WTC11 (cell line): ENCODE data around the gene SGTA. TPM values are rescaled to one million over a fixed set of nuclear protein-coding genes. Genes with fewer than 3 reads are reported as not detected.

Experiments
- ATAC-seq: fragments of 200-7000 bp; cut with Tn5 transposase; 2 replicates; pipeline ENCODE4 v1.10.0; 2021; ENCODE audit warnings: mild to moderate bottlenecking, moderate library complexity
- CTCF ChIA-PET: fragments of 300-600 bp; sonication (Branson Sonifier 250); formaldehyde crosslinking; loops from one replicate; lab custom pipeline; 2021; ENCODE audit warnings: antibody characterized with exemption; lab: Charles Lee
- POLR2A ChIA-PET: fragments of 350-600 bp; sonication (Branson Sonifier 250); formaldehyde crosslinking; loops from one replicate; lab custom pipeline; 2021; ENCODE audit warnings: antibody characterized with exemption; lab: Charles Lee
- DNase-seq: peaks from one replicate; pipeline ENCODE4 v3.0.0; 2021; ENCODE audit warnings: low spot score
- H3K27ac Mint-ChIP-seq: 2 replicates; pipeline ENCODE4 v1.8.0; 2021; ENCODE audit warnings: mixed read lengths
- H3K27me3 Mint-ChIP-seq: 2 replicates; pipeline ENCODE4 v1.8.0; 2021; ENCODE audit warnings: low read depth, mild to moderate bottlenecking, moderate library complexity, mixed read lengths
- H3K36me3 Mint-ChIP-seq: 2 replicates; pipeline ENCODE4 v1.8.0; 2021; ENCODE audit warnings: mixed read lengths
- H3K4me1 Mint-ChIP-seq: 2 replicates; pipeline ENCODE4 v1.8.0; 2022; ENCODE audit warnings: mixed read lengths
- H3K4me3 Mint-ChIP-seq: 2 replicates; pipeline ENCODE4 v1.8.0; 2021; ENCODE audit warnings: mild to moderate bottlenecking, moderate library complexity, mixed read lengths
- H3K9me3 Mint-ChIP-seq: 2 replicates; pipeline ENCODE4 v1.8.0; 2021; ENCODE audit warnings: mixed read lengths
- ATF2 ChIP-seq: sonication (generic); formaldehyde crosslinking; IDR thresholded peaks from 2 replicates; pipeline ENCODE4 v1.8.1; 2022; ENCODE audit warnings: low read depth, missing genetic modification reagents, borderline replicate concordance
- CBFB ChIP-seq: sonication (generic); formaldehyde crosslinking; IDR thresholded peaks from 2 replicates; pipeline ENCODE4 v1.8.1; 2022; ENCODE audit warnings: mild to moderate bottlenecking, low read depth, missing genetic modification reagents
- ETV6 ChIP-seq: sonication (generic); formaldehyde crosslinking; IDR thresholded peaks from 2 replicates; pipeline ENCODE4 v1.8.1; 2022; ENCODE audit warnings: mild to moderate bottlenecking, missing genetic modification reagents
- HMGA2 ChIP-seq: fragments of 250-450 bp; sonication (Bioruptor Pico); IDR thresholded peaks from 2 replicates; pipeline ENCODE4 v1.4.0; 2021; ENCODE audit warnings: mild to moderate bottlenecking, moderate library complexity
- MXD4 ChIP-seq: fragments of 250-450 bp; sonication (Bioruptor Pico); IDR thresholded peaks from 2 replicates; pipeline ENCODE4 v1.8.0; 2021; ENCODE audit warnings: mild to moderate bottlenecking, moderate library complexity, borderline replicate concordance
- NFE2L1 ChIP-seq: sonication (generic); formaldehyde crosslinking; IDR thresholded peaks from 2 replicates; pipeline ENCODE4 v1.8.1; 2023; ENCODE audit warnings: missing genetic modification reagents
- NR1H2 ChIP-seq: sonication (generic); formaldehyde crosslinking; IDR thresholded peaks from 2 replicates; pipeline ENCODE4 v1.9.0; 2021; ENCODE audit warnings: mild to moderate bottlenecking, moderate library complexity, missing genetic modification reagents
- NR3C1 ChIP-seq: sonication (generic); formaldehyde crosslinking; conservative IDR thresholded peaks from 2 replicates; pipeline ENCODE4 v1.8.1; 2023; ENCODE audit warnings: low read depth, mild to moderate bottlenecking, missing genetic modification reagents
- OVOL2 ChIP-seq: fragments of 250-450 bp; sonication (Bioruptor Pico); IDR thresholded peaks from 2 replicates; pipeline ENCODE4 v1.9.0; 2021; ENCODE audit warnings: mild to moderate bottlenecking, borderline replicate concordance
- SMAD3 ChIP-seq: sonication (generic); formaldehyde crosslinking; IDR thresholded peaks from 2 replicates; pipeline ENCODE4 v1.8.0; 2022; ENCODE audit warnings: missing genetic modification reagents, mild to moderate bottlenecking, borderline replicate concordance
- SP1 ChIP-seq: sonication (generic); formaldehyde crosslinking; conservative IDR thresholded peaks from 2 replicates; pipeline ENCODE4 v1.8.1; 2022; ENCODE audit warnings: missing genetic modification reagents
- TP53 ChIP-seq: sonication (generic); formaldehyde crosslinking; IDR thresholded peaks from 2 replicates; pipeline ENCODE4 v1.8.1; 2023; ENCODE audit warnings: mild to moderate bottlenecking, missing genetic modification reagents
- ZBTB21 ChIP-seq: sonication (generic); formaldehyde crosslinking; IDR thresholded peaks from 2 replicates; pipeline ENCODE4 v1.8.1; 2023; ENCODE audit warnings: mild to moderate bottlenecking, missing genetic modification reagents, borderline replicate concordance
- ZBTB43 ChIP-seq: sonication (generic); formaldehyde crosslinking; IDR thresholded peaks from 2 replicates; pipeline ENCODE4 v1.8.1; 2023; ENCODE audit warnings: mild to moderate bottlenecking, missing genetic modification reagents
- ZMAT4 ChIP-seq: fragments of 250-450 bp; sonication (Bioruptor Pico); IDR thresholded peaks from 2 replicates; pipeline ENCODE4 v1.9.0; 2021; ENCODE audit warnings: mild to moderate bottlenecking
- ZNF232 ChIP-seq: sonication (generic); formaldehyde crosslinking; IDR thresholded peaks from 2 replicates; pipeline ENCODE4 v1.8.0; 2022; ENCODE audit warnings: mild to moderate bottlenecking, missing genetic modification reagents
- ZNF423 ChIP-seq: fragments of 250-450 bp; sonication (Bioruptor Pico); IDR thresholded peaks from 2 replicates; pipeline ENCODE4 v2.1.2; 2022; ENCODE audit warnings: mild to moderate bottlenecking, moderate library complexity
- total RNA-seq: library from RNA; stranded (reverse); gene quantifications from 3 replicates; pipeline ENCODE4 v1.2.3, GENCODE V29; 2021
- TF ChIP-seq, protein P1 (sequence below): sonication (generic); formaldehyde crosslinking; IDR thresholded peaks from 2 replicates; pipeline ENCODE4 v1.8.0; 2022; ENCODE audit warnings: mild to moderate bottlenecking, missing genetic modification reagents
- TF ChIP-seq, protein P2 (sequence below): sonication (generic); formaldehyde crosslinking; IDR thresholded peaks from 2 replicates; pipeline ENCODE4 v1.8.0; 2023; ENCODE audit warnings: missing genetic modification reagents, mild to moderate bottlenecking, borderline replicate concordance

Gene SGTA
- total RNA-seq, 1 experiment from 2014 or later, result 91.2 TPM

DNA sequence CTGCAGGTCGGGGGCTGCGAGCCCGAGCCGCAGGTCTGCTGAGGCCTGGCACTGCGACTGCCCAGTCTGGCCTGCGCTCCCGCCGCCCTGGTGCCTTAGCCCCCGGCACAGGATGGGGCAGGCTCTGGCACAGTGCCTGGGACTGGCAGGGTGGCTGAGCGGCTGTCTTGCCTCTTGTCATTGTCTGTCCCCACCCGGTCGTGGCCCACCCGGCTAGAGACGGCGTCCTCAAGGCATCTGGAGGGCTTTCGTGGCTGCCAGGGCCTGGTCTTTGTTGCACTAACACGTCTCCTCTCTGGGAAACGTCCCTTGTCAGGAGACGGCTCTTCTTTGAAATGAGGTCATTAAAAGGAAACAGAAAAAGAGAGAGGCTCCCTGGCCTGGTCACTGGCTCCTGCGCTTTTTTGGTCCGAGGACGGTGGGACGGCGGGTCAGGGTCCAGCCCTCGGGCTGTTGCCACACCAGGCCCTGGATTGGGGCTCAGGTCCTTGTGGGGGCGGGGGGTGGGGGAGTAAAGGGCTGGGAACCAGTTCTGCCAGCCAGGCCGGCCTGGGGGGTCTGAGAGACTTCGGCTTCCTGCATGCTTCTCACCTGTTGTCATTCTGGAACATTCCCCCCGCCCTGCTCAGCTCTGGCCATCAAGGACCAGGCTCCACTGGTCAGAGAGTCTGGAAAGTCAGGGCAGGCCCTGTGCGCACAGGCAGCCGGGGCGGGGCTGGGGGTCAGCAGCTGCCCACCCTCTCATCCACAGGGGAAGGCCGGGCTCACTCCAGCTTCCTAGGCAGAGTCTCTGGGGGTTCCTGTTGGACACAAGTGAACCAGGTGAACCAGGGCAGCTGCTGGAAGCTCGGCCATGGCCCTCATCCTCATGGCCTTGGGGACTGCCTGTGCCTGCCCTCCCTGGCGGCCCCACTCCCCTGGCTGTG lies 30.4 kb upstream of the SGTA start (continued):
- TF ChIP-seq, protein P1, sequence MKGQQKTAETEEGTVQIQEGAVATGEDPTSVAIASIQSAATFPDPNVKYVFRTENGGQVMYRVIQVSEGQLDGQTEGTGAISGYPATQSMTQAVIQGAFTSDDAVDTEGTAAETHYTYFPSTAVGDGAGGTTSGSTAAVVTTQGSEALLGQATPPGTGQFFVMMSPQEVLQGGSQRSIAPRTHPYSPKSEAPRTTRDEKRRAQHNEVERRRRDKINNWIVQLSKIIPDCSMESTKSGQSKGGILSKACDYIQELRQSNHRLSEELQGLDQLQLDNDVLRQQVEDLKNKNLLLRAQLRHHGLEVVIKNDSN (CRISPR knock-in tag), result no peak
- TF ChIP-seq SMAD3 (CRISPR knock-in tag) (no peak), ZMAT4 (CRISPR knock-in tag) (no peak)
- TF ChIP-seq, all 79 proteins: peak for 0

DNA sequence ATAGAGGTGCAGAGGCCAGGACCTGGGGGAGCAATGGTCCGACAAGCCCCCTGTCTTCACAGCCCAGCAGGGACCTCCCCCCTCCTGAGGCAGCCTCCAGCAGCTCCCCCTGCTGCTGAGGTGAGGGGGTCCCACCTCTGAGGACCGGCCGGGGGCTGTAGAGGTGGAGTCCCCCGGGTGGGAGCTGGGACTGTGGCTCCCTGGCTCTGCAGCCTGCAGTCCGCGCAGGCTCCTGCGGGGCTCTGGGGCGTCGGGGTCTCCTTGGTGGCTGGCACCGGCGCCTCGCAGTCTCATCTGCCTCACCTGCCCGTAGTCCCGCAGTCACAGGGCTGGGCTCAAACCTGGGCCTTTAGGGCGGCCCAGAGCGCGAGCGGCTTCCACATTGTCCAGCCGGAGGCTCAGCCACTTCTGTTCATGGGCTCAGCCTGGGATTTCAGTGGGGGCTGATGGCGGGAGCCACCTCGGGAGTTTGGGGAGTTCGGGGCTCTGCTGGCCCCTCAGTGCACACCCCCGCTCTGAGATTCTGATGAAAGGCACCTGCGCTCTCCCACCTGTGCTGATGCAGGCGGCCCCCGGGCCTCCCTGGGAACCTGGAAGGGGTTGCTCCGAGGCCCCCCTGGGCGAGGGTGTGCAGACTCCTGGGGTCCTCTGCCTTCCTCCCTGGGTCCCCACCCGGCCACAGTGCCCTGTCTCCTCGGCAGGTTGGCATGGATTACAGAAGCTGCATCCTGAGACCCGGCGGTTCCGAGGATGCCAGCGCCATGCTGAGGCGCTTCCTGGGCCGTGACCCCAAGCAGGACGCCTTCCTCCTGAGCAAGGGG lies 29.6 kb upstream of the SGTA start:
- no peak for ATAC-seq
- no peaks in the 10 kb centered on the region for H3K4me1 Mint-ChIP-seq
- CTCF ChIA-PET, result no interaction called here
- H3K36me3 Mint-ChIP-seq, result peaks cover 15% of the 10 kb centered on the region
- H3K9me3 Mint-ChIP-seq, result no peaks in the 10 kb centered on the region; the same call in 1 of the 2 replicates
- no peaks in the 10 kb centered on the region for H3K27me3 Mint-ChIP-seq
- DNase-seq, result no peak
- TF ChIP-seq ZNF232 (CRISPR knock-in tag) (no peak), ATF2 (CRISPR knock-in tag) (no peak), ETV6 (CRISPR knock-in tag) (no peak), ZBTB21 (CRISPR knock-in tag) (no peak), TP53 (CRISPR knock-in tag) (no peak), HMGA2 (no peak), ZNF423 (CRISPR knock-in tag) (no peak), ZBTB43 (no peak), CBFB (CRISPR knock-in tag) (no peak), NR3C1 (CRISPR knock-in tag) (no peak), NFE2L1 (CRISPR knock-in tag) (no peak), SP1 (CRISPR knock-in tag) (no peak), MXD4 (CRISPR knock-in tag) (no peak), NR1H2 (CRISPR knock-in tag) (no peak), OVOL2 (CRISPR knock-in tag) (no peak)
- TF ChIP-seq, protein P2, sequence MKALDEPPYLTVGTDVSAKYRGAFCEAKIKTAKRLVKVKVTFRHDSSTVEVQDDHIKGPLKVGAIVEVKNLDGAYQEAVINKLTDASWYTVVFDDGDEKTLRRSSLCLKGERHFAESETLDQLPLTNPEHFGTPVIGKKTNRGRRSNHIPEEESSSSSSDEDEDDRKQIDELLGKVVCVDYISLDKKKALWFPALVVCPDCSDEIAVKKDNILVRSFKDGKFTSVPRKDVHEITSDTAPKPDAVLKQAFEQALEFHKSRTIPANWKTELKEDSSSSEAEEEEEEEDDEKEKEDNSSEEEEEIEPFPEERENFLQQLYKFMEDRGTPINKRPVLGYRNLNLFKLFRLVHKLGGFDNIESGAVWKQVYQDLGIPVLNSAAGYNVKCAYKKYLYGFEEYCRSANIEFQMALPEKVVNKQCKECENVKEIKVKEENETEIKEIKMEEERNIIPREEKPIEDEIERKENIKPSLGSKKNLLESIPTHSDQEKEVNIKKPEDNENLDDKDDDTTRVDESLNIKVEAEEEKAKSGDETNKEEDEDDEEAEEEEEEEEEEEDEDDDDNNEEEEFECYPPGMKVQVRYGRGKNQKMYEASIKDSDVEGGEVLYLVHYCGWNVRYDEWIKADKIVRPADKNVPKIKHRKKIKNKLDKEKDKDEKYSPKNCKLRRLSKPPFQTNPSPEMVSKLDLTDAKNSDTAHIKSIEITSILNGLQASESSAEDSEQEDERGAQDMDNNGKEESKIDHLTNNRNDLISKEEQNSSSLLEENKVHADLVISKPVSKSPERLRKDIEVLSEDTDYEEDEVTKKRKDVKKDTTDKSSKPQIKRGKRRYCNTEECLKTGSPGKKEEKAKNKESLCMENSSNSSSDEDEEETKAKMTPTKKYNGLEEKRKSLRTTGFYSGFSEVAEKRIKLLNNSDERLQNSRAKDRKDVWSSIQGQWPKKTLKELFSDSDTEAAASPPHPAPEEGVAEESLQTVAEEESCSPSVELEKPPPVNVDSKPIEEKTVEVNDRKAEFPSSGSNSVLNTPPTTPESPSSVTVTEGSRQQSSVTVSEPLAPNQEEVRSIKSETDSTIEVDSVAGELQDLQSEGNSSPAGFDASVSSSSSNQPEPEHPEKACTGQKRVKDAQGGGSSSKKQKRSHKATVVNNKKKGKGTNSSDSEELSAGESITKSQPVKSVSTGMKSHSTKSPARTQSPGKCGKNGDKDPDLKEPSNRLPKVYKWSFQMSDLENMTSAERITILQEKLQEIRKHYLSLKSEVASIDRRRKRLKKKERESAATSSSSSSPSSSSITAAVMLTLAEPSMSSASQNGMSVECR (CRISPR knock-in tag), result no peak
- POLR2A ChIA-PET, result no interaction called here
- no peak overlapping the region for H3K27ac Mint-ChIP-seq
- H3K4me3 Mint-ChIP-seq, result no peak overlapping the region
